Stimulated activated CD8-positive, alpha-beta memory T cell treated with anti-CD3 and anti-CD28 coated beads, Interleukin-4, amount 100 ng/mL, for 4 hours (primary cell): ENCODE data around the gene LCN12.

ENCODE experiments used
- DNase-seq, 2 donors: peaks; one replicate each; pipeline ENCODE4 v3.0.0-alpha.2; 2020; ENCODE audit warnings: low read depth in 2 of 2, low spot score in 1 of 2

The LCN12 gene, protein sequence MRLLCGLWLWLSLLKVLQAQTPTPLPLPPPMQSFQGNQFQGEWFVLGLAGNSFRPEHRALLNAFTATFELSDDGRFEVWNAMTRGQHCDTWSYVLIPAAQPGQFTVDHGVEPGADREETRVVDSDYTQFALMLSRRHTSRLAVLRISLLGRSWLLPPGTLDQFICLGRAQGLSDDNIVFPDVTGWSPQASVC

DNA sequence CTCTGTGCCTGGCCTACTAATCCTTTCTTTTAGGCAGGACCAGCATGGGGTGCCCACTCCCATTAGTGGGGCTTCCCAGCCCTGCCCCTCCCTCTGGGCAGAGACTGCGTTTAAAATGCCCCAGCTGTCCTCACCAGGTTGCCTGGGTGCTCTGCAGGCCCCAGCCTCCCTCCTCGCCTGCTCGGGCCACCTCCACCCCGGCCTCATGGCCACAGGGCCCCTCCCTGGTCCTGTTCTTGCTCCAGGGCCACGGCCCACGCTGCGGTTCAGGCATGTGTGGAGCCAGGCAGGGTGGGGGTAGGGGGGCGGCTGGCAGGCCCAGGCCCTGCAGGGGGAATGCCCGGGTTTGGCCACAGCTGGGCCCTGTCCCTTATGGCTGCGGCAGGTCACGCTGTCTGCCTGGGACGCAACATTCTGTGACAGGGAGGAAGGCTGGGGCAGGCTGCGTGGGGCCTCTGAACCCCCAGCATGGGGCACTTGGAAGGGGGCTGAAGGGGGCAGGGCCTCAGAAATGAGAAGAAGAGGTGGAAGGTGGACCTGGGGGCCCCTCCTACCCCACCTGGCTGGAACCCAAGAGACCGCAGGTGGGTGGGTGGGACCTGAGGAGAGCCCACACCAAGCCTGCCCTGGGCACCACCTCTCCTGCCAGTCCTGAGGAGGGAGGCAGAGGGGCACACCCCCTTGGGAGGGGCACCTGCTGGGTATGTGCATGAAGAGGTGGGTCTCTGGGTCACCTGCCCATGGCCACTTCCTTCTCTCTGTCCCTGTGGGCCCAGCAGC lies at the start of gene LCN12:
TSS of gene LCN12 (plus strand) at position 733 of the 780 bp plus-strand sequence. CDS start 55 bp downstream, outside the sequence.
- no peak for DNase-seq

DNA sequence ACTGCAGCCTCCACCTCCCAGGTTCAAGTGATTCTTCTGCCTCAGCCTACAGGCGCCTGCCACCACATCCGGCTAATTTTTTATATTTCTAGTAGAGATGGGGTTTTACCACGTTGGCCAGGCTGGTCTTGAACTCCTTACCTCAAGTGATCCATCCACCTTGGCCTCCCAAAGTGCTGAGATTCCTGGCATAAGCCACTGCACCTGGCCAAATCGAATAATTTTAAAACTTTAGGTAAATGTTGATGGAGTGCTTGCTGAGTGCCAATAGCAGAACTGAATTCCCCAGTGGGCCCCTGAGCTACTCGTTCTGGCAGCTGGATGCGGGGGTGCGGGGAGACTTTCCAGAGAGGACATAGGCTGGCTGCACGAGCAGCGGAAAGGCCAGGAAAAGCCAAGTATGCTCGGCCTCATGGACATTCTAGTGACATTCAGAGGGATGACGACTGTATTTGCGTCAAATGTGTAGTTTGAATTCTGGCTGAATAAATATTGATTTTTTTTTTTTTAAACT lies 49.0 kb upstream of the LCN12 start:
- no peak for DNase-seq

DNA sequence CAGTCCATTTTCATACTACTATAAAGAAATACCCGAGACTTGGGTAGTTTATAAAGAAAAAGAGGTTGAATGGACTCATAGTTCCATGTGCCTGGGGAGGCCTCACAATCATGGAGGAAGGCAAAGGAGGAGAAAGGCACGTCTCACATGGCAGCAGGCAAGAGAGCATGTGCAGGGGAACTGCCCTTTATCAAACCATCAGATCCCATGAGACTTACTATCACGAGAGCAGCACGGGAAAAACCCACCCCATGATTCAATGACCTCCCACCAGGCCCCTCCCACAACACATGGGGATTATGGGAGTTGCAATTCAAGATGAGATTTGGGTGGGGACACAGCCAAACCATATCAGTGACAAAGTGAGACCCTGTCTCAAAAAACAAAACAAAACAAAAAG lies 45.8 kb upstream of the LCN12 start:
- no peak for DNase-seq

DNA sequence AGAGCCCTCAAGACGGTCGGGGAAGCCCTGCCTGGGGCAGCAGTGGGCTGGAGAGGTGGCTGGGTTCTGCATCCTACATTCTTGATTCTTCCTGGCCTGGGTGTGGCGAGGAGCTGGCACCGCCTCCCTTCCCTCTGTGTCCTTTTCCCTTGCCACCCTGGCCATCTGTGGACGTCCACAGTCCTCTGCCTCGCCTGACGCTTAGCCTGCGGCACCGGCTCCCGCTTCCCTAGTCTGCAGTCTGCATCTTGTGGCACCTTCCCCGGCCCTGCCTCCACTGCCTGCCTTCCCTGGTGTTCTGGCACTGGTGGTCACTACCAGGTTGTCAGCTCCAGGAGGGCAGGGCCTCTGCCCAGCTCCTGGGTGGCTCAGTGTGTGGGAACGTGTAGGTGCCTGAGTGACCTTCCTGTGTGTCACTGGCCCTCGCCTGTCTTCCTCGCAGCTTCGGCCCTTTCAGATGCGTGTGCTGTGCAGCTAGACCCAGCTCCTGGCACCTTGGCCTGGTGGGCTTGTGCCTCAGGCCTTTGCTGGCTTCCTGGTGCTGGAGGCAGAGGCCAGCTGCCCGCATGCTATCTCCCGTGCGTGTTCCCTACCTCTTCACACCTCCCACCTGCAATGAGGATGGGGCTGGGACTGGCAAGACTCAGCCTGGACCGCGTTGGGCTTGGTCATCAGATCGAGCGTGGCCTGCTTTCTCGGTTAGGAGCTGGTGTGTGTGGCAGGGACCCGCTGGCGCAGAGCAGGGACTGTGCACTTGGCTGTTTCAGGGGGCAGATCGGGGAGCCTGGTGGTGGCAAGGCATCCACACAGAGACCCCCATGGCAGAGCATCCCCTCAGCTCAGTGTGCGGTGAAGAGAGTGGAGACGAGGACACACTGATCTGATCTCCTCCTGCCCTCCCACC lies 44.8 kb upstream of the LCN12 start:
- no peak for DNase-seq

DNA sequence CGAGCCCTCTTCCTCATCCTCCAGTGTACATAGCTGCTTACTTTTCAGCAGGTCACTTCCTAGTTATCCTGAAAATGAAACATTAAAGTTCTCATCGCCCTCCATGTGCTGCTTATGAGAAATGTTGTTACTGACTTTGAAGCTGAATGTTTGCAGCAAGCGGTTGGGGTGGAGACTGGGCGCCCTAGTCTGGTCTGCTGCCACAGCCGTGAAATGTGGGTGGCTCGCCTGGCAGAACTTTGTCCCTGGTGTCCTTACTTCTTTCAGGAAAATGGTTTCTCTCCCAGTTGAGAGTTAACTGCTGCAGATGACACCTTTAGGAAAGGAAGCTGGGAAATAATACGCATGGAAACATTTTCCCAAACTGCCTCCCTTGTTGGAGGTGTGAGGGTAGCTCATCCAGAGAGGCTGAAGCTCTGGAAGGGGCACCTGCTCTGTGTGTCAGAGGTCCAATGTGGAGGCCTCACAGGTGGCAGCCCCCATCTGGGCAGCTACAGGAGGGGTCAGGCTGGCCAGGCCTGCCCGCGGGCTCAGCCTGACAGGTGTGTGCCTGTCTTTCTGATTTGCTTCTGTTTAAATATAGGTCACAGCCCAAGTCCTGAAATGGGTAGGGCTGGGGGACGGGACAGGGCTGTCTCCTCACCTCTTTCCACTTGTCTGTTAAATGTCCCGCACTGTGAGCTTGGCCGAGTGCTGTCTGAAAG lies 41.7 kb upstream of the LCN12 start:
- no peak for DNase-seq

DNA sequence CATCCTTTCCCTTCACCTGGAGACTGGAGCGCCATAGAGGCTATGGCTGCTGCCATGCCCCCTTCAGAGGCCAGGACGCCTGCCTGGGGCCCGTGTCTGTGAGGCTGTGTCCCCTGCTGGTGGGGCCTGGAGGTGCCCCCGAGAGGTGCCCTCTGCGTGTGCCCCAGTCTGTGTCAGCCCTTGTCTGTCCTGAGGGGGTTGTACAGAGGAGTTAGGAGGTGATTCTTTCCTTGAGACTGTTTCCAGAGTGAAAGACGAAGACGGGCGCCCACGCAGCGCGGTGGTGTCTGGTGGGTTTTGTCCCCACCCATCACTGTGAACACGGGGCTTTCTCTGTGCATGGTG lies 41.2 kb upstream of the LCN12 start:
- DNase-seq: no peak

DNA sequence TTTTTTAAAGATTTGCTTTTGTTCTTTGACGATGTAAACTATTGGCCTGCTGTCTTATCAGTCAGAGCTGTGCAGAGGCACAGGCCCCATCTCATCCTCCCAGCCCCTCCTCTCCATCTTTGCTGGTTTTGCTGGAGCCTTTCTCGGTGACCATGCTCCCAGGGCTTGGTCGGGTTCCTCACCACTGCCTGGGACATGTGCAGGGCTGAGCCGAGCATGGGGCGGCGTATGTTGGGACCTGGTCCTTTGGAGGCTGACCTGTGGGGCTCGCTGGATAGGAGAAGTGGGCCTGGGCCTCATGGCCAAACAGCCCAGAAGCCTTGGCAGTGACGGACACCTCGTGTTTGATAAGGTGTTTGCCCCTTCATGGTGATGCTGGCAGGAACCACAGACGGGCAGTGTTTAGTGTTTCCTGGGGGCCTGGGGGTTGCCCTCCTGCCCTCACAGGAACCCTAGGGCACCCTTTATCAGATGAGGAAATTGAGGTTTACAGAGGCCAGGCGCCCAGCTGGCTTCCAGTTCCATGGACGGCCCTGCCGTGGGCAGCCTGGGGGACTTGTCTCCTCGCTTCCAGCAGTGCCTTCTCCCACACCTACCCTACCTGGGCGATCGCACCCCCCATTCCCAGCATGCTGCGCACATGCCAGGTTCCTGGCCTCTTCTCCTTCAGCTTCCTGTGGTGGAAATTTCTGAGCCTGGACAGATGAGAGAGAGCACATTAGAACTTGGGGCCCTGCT lies 38.2 kb upstream of the LCN12 start:
- no peak for DNase-seq

DNA sequence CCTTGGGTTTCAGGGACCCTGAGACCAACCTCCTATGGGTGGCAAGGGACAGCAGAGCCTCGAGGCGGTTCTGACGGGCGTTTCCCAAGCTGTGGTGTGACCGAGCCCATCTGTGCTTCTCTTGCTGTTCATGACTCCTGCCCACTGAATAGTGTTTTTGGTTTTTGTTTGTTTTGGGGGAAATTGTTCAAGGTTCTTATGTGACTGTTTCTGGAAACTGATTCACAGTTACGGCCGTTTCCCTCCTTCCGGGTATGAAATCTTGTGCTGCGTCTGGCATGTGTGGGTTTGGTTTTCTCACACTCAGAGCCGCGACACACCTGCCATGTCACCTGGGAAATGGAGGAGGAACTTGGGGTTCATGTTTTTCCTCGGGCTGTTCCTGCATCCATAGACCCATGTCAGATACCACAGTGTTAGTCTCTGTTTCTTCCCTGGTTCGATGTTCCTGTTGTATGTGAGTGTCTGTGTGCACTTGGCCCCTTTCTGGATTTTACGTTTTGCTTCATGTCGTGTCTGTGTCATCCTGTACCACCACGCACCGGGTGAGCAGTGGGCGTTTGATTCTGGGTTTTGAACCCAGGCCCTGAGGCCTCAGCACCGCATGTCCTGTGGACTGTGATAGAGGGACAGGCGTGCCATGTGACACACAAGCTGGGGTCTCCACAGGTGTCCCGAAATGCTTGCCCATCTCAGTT lies 36.3 kb upstream of the LCN12 start:
- DNase-seq: no peak

DNA sequence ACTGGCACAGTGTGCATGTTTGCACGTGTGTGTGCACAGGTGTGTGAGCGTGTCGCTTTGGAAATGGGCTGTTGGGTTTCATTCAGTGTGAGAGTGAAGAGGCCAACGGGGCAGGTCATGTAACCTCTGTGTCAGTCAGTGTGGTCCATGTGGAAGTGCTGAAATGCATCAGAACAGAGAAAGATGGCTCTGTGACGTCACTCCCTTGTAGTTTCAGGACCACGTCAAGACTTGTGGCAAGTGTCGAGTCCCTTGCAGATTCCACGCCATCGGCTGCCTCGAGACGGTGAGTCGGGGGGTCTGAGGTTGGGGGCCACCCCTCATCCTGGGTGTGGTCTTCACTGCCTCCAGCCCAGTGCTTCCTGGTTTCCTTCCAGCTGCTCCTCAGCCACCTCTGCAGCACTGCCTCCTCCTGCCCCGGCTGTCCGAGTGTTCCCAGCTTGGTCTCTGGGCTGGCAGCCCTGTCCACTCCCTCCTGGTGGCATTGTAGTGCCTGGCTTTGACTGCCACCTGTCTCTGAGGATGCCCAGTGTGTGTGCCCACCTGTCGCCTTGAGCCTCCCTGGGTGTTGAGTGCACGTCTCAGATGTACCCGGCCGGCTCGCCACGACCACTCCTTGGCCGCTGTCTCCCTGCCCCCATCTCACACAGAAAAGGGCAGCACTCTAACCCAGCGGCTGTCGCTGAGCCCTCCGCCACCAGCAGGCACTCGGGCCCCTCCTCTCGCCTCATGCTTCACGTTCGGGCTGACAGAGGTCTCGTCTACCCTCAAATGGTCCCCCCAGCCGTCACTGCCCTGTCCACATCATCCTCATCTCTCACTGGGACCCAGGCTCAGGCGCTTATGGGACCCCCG lies 35.5 kb upstream of the LCN12 start:
- no peak for DNase-seq

DNA sequence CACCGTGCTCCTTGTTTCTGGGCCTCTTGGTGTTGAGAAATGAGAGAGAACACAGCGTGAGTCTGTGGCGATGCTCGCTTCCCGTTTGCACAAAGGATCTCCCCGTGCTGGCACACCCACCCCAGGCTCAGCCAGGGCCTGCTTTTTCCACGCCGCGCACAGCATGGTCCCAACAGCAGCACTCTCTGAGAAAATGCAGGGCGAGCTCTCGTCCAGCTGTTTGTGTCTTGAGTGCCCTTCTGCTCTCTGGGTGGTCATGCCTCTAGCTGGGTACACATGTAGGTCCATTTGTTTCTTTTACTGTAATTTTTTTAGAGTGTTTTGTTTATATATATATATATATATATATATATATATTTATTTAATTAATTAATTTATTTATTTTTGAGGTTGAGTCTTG lies 34.2 kb upstream of the LCN12 start:
- no peak for DNase-seq

DNA sequence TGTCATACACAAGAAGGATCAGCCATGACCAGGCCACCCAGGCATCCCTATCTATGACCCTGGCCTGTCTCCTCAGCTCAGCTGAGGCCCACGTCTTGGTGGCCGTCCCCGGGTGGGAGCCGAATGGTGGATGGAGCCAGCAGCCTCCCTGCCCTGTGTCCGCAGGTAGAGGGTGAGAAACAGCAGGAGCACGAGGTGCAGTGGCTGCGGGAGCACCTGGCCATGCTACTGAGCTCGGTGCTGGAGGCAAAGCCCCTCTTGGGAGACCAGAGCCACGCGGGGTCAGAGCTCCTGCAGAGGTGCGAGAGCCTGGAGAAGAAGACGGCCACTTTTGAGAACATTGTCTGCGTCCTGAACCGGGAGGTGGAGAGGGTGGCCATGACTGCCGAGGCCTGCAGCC lies 32.0 kb upstream of the LCN12 start:
- DNase-seq: no peak

DNA sequence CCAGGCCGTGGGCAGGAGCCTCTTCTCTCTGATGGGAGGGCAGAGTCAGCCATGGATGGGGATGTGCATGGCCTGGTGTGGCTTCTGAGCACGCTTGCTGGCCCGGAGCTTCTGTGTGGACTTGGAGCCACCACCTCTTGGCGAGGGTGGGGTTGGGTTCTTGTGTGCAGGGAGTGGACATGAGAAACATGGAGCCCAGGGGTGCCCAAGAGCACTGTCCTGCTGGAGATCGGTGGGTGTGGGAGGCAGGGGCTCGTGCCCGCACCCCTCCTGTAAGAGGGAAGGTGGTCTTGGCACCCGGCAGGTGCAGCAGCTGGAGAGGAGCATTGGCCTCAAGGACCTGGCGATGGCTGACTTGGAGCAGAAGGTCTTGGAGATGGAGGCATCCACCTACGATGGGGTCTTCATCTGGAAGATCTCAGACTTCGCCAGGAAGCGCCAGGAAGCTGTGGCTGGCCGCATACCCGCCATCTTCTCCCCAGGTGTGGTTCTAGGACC lies 31.3 kb upstream of the LCN12 start:
- DNase-seq: no peak

DNA sequence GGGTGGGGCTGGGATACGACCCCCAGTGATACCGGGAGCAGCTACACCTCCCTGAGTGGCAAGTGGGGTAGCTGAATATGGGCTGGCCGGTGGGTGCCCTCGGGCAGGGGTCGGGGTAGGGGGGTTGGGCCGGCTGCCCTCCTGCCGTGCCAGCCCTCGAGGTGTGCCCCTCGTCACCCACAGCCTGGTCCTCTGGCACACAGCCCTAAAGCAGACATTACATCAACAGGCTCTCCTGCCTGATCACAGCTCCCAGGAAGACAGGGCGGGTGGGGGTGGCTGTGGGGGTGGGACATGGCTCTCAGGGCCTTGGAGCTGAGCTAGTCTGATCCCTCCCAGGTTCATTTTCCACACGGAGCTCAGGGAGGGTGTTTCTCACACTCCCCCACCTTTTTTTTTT lies 30.8 kb upstream of the LCN12 start:
- DNase-seq: no peak

DNA sequence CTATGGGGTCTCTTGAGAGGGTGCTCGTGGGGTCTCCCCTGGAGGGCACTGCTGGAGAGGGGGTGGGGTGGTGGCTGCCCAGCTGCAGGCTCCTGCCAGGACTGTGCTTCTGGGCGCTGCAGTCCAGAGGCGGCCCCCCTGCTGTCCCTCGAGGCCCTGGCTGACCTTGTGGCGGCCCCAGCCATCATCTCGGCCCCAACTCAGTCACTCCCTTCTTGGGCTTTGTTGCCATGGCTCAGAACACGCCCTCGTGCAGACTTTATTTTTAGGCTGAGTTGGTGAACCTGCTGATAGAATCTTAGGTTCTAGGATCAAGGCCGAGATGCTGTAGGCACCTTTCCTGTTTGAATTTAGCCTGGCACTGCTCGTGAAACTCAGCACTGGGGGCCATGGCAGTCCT lies 30.4 kb upstream of the LCN12 start:
- DNase-seq: no peak

DNA sequence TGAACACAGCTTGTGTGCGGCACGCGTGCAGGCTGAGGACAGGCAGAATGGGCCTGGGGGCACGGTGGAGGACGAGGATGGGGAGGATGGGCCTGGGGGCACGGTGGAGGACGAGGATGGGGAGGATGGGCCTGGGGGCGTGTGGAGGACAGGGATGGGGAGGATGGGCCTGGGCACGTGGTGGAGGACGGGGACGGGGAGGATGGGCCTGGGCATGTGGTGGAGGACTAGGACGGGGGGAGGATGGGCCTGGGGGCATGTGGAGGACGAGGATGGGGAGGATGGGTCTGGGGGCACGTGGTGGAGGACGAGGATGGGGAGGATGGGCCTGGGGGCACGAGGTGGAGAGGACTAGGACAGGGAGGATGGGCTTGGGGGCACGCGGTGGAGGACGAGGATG lies 29.5 kb upstream of the LCN12 start:
- no peak for DNase-seq

DNA sequence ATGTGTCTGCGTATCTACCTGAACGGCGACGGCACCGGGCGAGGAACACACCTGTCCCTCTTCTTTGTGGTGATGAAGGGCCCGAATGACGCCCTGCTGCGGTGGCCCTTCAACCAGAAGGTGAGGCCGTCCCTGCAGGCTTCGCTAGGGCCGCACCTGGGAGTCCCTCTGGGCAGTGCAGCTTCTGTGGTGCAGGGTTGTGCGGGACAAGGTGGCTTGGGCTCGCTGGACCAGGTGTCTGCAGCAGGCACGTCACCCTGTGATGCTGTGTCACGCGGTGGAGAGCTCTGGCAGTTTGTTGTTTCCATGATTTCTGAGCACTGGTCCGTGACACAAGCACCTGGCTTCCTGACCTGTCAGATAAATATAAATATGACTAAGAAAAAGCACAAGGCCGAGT lies 28.2 kb upstream of the LCN12 start:
- DNase-seq: no peak

DNA sequence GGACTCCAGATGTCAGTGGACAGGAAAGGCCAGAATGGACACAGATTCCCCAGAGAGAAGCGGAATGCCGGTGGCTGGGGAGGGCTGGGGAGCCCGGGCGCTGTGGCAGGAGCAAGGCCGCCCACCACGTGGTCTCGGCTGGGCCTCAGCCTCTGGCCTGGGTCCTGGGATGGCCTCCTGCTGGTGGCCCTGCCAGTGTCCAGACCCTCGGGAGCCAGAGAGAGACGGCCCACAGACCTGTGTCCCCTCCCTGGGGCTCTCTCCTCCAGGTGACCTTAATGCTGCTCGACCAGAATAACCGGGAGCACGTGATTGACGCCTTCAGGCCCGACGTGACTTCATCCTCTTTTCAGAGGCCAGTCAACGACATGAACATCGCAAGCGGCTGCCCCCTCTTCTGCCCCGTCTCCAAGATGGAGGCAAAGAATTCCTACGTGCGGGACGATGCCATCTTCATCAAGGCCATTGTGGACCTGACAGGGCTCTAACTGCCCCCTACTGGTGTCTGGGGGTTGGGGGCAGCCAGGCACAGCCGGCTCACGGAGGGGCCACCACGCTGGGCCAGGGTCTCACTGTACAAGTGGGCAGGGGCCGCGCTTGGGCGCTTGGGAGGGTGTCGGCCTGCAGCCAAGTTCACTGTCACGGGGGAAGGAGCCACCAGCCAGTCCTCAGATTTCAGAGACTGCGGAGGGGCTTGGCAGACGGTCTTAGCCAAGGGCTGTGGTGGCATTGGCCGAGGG lies 26.5 kb upstream of the LCN12 start:
- no peak for DNase-seq

DNA sequence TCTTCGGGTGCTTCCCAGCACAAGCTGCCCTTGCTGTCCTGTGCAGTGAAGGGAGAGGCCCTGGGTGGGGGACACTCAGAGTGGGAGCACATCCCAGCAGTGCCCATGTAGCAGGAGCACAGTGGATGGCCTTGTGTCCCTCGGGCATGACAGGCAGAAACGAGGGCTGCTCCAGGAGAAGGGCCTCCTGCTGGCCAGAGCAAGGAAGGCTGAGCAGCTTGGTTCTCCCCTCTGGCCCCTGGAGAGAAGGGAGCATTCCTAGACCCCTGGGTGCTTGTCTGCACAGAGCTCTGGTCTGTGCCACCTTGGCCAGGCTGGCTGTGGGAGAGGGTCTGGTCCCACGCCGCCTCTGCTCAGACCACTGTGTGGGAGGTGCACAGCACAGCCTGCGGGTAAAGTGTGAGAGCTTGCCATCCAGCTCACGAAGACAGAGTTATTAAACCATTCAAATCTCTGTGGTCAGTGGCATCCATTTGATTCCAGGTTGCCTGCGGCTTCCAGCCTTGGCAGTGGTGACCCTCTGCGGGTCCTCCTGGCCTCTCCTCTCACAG lies 25.8 kb upstream of the LCN12 start:
- no peak for DNase-seq
